K562 (cell line): ENCODE data around the gene ZBTB42. TPM values are rescaled to one million over a fixed set of nuclear protein-coding genes. Genes with fewer than 3 reads are reported as not detected.

ENCODE experiments used
- ATF3 ChIP-seq, 2 experiments: fragments of 450-650 bp in 1 of 2; sonication (generic) in 1 of 2; formaldehyde crosslinking in 1 of 2; IDR thresholded peaks in 1 of 2; conservative IDR thresholded peaks in 1 of 2; 2 replicates each; pipeline versions ENCODE4 v1.6.1 to v1.8.1; 2016 to 2023; ENCODE audit warnings: mild to moderate bottlenecking in 2 of 2, moderate library complexity in 2 of 2, inconsistent platforms in 1 of 2, missing genetic modification reagents in 1 of 2
- CREB3L1 ChIP-seq: fragments of 450-650 bp; IDR thresholded peaks from 2 replicates; pipeline ENCODE4 v1.6.1; 2014; ENCODE audit warnings: low read depth, mild to moderate bottlenecking, moderate library complexity, borderline replicate concordance
- CREM ChIP-seq: IDR thresholded peaks from 2 replicates; pipeline ENCODE4 v1.6.1; 2014; ENCODE audit warnings: antibody characterized with exemption, low read depth
- YY1 ChIP-seq, 3 experiments: IDR thresholded peaks; 2 replicates each; pipeline ENCODE4 v1.6.1; 2011; ENCODE audit warnings: low read length in 2 of 3, mild to moderate bottlenecking in 2 of 3, moderate library complexity in 2 of 3, borderline replicate concordance in 1 of 3, control low read depth in 1 of 3, low read depth in 1 of 3; ENCODE audit not compliant: insufficient read depth in 3 of 3, insufficient replicate concordance in 2 of 3, control insufficient read depth in 1 of 3, insufficient read length in 1 of 3; ENCODE audit errors: extremely low read depth in 1 of 3
- ZFX ChIP-seq: sonication (generic); formaldehyde crosslinking; IDR thresholded peaks from 2 replicates; pipeline ENCODE4 v1.8.0; 2022; ENCODE audit warnings: mild to moderate bottlenecking, missing genetic modification reagents, moderate library complexity
- ZNF175 ChIP-seq: fragments of 200-800 bp; sonication (Bioruptor generic); IDR thresholded peaks from 2 replicates; pipeline ENCODE4 v1.6.1; 2016; ENCODE audit warnings: low read depth, mild to moderate bottlenecking, missing genetic modification characterization, missing compliant biosample characterization
- ZNF592 ChIP-seq: fragments of 450-650 bp; IDR thresholded peaks from 2 replicates; pipeline ENCODE4 v1.6.1; 2017; ENCODE audit warnings: antibody characterized with exemption, mild to moderate bottlenecking
- ZNF699 ChIP-seq: fragments of 250-450 bp; sonication (Bioruptor Pico); IDR thresholded peaks from 2 replicates; pipeline ENCODE4 v1.8.0; 2021; ENCODE audit warnings: mild to moderate bottlenecking, moderate library complexity; ENCODE audit not compliant: insufficient replicate concordance
- polyA plus RNA-seq, 8 experiments: library from polyadenylated mRNA; depleted of rRNA in 4 of 8; stranded (reverse) in 5 of 8; unstranded in 3 of 8; fragments of >200 nt; fragmentation: Nextera tagmentation in 2 of 8; fragmentation: Illumina TruSeq in 1 of 8; extraction: Ambion mirVana in 2 of 8; extraction: Trizol in 1 of 8; gene quantifications; 2 replicates each; pipeline versions ENCODE4 v1.2.1 to v1.2.3, GENCODE V29; 2011 to 2014; ENCODE audit warnings: inconsistent platforms in 1 of 8, missing spikeins in 1 of 8
- total RNA-seq, 7 experiments: library from RNA; depleted of rRNA in 6 of 7; stranded (reverse); fragments of >200 nt in 6 of 7; fragmentation: Illumina TruSeq in 2 of 7; extraction: Trizol in 2 of 7; gene quantifications; 2 replicates each; pipeline versions ENCODE4 v1.2.1 to v1.2.3, GENCODE V29; 2011 to 2021; ENCODE audit warnings: low replicate concordance in 1 of 7
- TF ChIP-seq, protein P1 (sequence below): fragments of 250-450 bp; sonication (Bioruptor Pico); IDR thresholded peaks from 2 replicates; pipeline ENCODE4 v1.8.0; 2021; ENCODE audit warnings: moderate library complexity, mild to moderate bottlenecking, inconsistent platforms
- TF ChIP-seq, protein P2 (sequence below): sonication (generic); formaldehyde crosslinking; IDR thresholded peaks from 2 replicates; pipeline ENCODE4 v1.8.0; 2022; ENCODE audit warnings: missing genetic modification reagents, mild to moderate bottlenecking, moderate library complexity, borderline replicate concordance

The ZBTB42 gene
- total and polyA plus RNA-seq, 9 of the 15 experiments (the other 6 are each of a cell fraction or from before 2014, with no cell fraction given): 0.03 to 8.5 (median 2.4) TPM

- TF ChIP-seq ZNF592 (peak; percentile 28; the same call in 1 of the 2 replicates), YY1 (IDR thresholded peaks at IDR 0.05; ENCODE audit: borderline replicate concordance in 1 of 3, control insufficient read depth in 1 of 3, extremely low read depth in 1 of 3, insufficient read depth in 3 of 3, insufficient read length in 1 of 3, insufficient replicate concordance in 2 of 3, low read depth in 1 of 3, low read length in 2 of 3) (peak in 1 of 3 experiments; percentile 20), ATF3 (IDR thresholded peaks at IDR 0.05) (peak; percentile 69), ATF3 (CRISPR knock-in tag; conservative IDR thresholded peaks at IDR 0.05) (no peak), ZNF175 (CRISPR knock-in tag) (no peak), ZNF699 (CRISPR knock-in tag) (no peak), CREM (peak; percentile 45), CREB3L1 (0 out of 2 replicates have a peak, but pooled peaks have one; percentile 35), ZFX (CRISPR knock-in tag) (peak; percentile 58)
- TF ChIP-seq, protein P1, sequence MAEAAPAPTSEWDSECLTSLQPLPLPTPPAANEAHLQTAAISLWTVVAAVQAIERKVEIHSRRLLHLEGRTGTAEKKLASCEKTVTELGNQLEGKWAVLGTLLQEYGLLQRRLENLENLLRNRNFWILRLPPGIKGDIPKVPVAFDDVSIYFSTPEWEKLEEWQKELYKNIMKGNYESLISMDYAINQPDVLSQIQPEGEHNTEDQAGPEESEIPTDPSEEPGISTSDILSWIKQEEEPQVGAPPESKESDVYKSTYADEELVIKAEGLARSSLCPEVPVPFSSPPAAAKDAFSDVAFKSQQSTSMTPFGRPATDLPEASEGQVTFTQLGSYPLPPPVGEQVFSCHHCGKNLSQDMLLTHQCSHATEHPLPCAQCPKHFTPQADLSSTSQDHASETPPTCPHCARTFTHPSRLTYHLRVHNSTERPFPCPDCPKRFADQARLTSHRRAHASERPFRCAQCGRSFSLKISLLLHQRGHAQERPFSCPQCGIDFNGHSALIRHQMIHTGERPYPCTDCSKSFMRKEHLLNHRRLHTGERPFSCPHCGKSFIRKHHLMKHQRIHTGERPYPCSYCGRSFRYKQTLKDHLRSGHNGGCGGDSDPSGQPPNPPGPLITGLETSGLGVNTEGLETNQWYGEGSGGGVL (CRISPR knock-in tag): no peak
- TF ChIP-seq, protein P2, sequence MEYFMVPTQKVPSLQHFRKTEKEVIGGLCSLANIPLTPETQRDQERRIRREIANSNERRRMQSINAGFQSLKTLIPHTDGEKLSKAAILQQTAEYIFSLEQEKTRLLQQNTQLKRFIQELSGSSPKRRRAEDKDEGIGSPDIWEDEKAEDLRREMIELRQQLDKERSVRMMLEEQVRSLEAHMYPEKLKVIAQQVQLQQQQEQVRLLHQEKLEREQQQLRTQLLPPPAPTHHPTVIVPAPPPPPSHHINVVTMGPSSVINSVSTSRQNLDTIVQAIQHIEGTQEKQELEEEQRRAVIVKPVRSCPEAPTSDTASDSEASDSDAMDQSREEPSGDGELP (CRISPR knock-in tag): peak; percentile 47
Measured at GRCh38 chr14:104800015-104800770, 708 bp upstream of the ZBTB42 start (continued).
